ENCODE data around the gene LRRC36. TPM values are rescaled to one million over a fixed set of nuclear protein-coding genes. Genes with fewer than 3 reads are reported as not detected.
A peak's percentile ranks its signal among the peaks of the same experiment; 100 is the strongest.

Gene LRRC36
- total RNA-seq, 1 experiment from 2014 or later = not detected

DNA sequence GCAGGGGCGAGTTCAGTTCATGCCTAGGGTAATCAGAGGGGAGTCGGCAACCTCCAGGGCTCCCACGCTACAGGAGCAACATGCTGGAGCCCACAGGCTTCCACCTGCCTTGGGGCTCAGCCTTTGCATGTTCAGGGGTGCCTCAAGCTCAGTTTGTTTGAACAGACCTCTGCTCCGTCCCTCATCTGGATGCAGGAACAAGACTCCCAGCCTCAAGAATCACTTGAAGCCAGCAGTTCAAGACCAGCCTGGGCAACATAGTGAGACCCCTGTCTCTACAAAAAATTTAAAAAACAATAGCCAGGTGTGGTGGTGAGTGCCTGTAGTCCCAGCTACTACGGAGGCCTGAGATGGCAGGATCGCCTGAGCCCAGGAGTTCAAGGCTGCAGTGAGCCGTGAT is 99.4 kb downstream of the LRRC36 start:
- Histone ChIP-seq H3K27ac (no peak overlapping the region), H3K27me3 (ENCODE audit: insufficient read depth, low read depth) (no peaks in the 10 kb centered on the region), H3K36me3 (ENCODE audit: low read depth) (no peaks in the 10 kb centered on the region), H3K9me3 (ENCODE audit: insufficient read depth, low read depth) (no peaks in the 10 kb centered on the region), H3K4me2 (no peak overlapping the region), H3F3A (ENCODE audit: insufficient read depth, low read depth) (peaks cover 14% of the 10 kb centered on the region; the same call in 1 of the 2 replicates), H4K20me1 (ENCODE audit: insufficient read depth) (no peaks in the 10 kb centered on the region), H3K4me3 (no peak overlapping the region), H3K9me2 (ENCODE audit: insufficient read depth) (no peaks in the 10 kb centered on the region), H3K4me1 (replicated peaks; ENCODE audit: insufficient read depth) (no peaks in the 10 kb centered on the region; the same call in none of the 2 replicates), H2AFZ (no peak overlapping the region), H3K79me2 (ENCODE audit: low read depth) (no peaks in the 10 kb centered on the region)
- TF ChIP-seq EZH2 (IDR thresholded peaks at IDR 0.05; ENCODE audit: low read depth) = no peak
- TF ChIP-seq, protein P1, sequence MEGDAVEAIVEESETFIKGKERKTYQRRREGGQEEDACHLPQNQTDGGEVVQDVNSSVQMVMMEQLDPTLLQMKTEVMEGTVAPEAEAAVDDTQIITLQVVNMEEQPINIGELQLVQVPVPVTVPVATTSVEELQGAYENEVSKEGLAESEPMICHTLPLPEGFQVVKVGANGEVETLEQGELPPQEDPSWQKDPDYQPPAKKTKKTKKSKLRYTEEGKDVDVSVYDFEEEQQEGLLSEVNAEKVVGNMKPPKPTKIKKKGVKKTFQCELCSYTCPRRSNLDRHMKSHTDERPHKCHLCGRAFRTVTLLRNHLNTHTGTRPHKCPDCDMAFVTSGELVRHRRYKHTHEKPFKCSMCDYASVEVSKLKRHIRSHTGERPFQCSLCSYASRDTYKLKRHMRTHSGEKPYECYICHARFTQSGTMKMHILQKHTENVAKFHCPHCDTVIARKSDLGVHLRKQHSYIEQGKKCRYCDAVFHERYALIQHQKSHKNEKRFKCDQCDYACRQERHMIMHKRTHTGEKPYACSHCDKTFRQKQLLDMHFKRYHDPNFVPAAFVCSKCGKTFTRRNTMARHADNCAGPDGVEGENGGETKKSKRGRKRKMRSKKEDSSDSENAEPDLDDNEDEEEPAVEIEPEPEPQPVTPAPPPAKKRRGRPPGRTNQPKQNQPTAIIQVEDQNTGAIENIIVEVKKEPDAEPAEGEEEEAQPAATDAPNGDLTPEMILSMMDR (conservative IDR thresholded peaks at IDR 0.05) = no peak
- no peak for DNase-seq
- intact Hi-C loops (cut with micrococcal nuclease; ENCODE audit: unreplicated experiment) = no loop called here
- CTCF ChIA-PET = no interaction called here
- POLR2A ChIA-PET (ENCODE audit: unreplicated experiment) = no interaction called here
- BruUV-seq (replicated peaks) = no TSS peak

DNA sequence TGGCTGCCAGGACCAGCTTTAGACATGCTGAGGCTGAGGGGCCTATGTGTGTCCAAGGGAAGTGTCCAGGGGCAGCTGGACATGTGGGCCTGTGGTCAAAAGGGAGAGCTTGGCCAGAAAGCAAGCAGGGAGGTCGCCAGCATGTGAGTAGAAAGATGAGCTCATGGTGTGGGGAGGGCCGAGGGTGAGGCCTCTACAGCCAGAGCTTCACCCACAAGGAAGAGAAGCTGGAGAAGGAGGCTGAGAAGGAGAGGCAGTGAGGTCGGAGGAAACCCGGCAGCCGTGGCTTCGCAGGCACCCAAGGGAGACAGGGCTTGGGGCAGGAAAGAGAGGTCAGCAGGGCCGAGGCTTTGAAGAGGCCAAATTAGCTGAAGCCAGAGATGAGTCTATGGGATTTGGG is 100.3 kb downstream of the LRRC36 start:
- DNase-seq = no peak
- Histone ChIP-seq H3K36me3 (ENCODE audit: low read depth) (no peaks in the 10 kb centered on the region), H3K27me3 (ENCODE audit: insufficient read depth, low read depth) (no peaks in the 10 kb centered on the region), H2AFZ (no peak overlapping the region), H3K9me2 (ENCODE audit: insufficient read depth) (no peaks in the 10 kb centered on the region), H3F3A (ENCODE audit: insufficient read depth, low read depth) (peaks cover 20% of the 10 kb centered on the region; the same call in 1 of the 2 replicates), H4K20me1 (ENCODE audit: insufficient read depth) (no peaks in the 10 kb centered on the region), H3K4me1 (replicated peaks; ENCODE audit: insufficient read depth) (no peaks in the 10 kb centered on the region; the same call in none of the 2 replicates), H3K79me2 (ENCODE audit: low read depth) (no peaks in the 10 kb centered on the region), H3K4me2 (no peak overlapping the region), H3K27ac (no peak overlapping the region), H3K4me3 (no peak overlapping the region), H3K9me3 (ENCODE audit: insufficient read depth, low read depth) (no peaks in the 10 kb centered on the region)
- intact Hi-C loops (cut with micrococcal nuclease; ENCODE audit: unreplicated experiment) = no loop called here
- TF ChIP-seq, protein P1 (conservative IDR thresholded peaks at IDR 0.05) = no peak
- ChIA-PET CTCF (interaction anchor here (0.5 to 0.6 kb wide), 3 partner anchors 20 to 767 kb away, joined by 3 to 11 read pairs (median 6); no protein-coding TSS in a partner anchor), POLR2A (ENCODE audit: unreplicated experiment) (no interaction called here)
- no TSS peak for BruUV-seq (replicated peaks)

DNA sequence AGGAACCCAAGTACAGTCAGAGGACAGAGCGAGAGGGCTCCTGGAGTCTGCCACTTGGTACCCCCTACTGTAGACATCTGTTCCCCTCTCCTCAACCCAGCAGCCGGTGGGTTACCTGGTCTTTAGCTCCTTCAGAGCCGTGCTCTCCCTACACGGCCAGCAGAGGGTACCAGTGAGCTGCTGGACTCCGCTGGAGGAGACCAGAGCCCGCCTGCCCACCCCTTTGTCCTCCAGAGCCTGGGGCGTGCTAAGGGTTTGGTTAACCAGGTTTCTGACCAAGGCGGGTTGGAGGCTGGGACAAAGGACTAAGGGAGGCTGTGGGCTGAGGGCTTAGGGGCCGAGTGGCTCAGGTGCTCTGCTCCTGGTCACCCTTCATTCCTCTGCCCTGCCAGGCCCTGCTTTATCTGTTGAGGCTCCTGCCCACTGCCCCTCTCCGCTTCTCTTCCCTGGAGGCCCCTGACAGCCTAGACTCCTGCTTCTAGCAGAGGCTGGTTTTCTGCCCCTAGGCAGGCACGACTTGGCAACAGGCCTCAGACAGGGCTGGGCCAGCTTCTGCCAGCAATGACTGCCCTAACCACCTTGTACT is 101.6 kb downstream of the LRRC36 start:
- H3K9me3 ChIP-seq (ENCODE audit: insufficient read depth, low read depth) = no peaks in the 10 kb centered on the region
- TF ChIP-seq, protein P1 (conservative IDR thresholded peaks at IDR 0.05) = peak; percentile 79
- TF ChIP-seq EZH2 (IDR thresholded peaks at IDR 0.05; ENCODE audit: low read depth) = no peak
- H3K27me3 ChIP-seq (ENCODE audit: insufficient read depth, low read depth) = no peaks in the 10 kb centered on the region
- ChIA-PET CTCF (interaction anchor here (0.8 to 1.9 kb wide), 12 partner anchors 10 to 410 kb away, joined by 3 to 13 read pairs (median 4); no protein-coding TSS in a partner anchor), POLR2A (ENCODE audit: unreplicated experiment) (interaction anchor here (0.6 kb wide), 2 partner anchors 52 to 1395 kb away, joined by 6 to 31 read pairs; no protein-coding TSS in a partner anchor)
- no peaks in the 10 kb centered on the region for H3K9me2 ChIP-seq (ENCODE audit: insufficient read depth)
- no TSS peak for BruUV-seq (replicated peaks)
- H4K20me1 ChIP-seq (ENCODE audit: insufficient read depth) = no peaks in the 10 kb centered on the region
- peaks cover 20% of the 10 kb centered on the region; the same call in 1 of the 2 replicates for H3F3A ChIP-seq (ENCODE audit: insufficient read depth, low read depth)
- no peaks in the 10 kb centered on the region; the same call in none of the 2 replicates for H3K4me1 ChIP-seq (replicated peaks; ENCODE audit: insufficient read depth)
- DNase-seq = peak; percentile 59 to 74
- H3K79me2 ChIP-seq (ENCODE audit: low read depth) = no peaks in the 10 kb centered on the region
- no peak overlapping the region for H3K27ac ChIP-seq
- no peak overlapping the region for H2AFZ ChIP-seq
- H3K4me2 ChIP-seq = no peak overlapping the region
- H3K36me3 ChIP-seq (ENCODE audit: low read depth) = no peaks in the 10 kb centered on the region
- H3K4me3 ChIP-seq = no peak overlapping the region
- intact Hi-C loops (cut with micrococcal nuclease; ENCODE audit: unreplicated experiment) = loop anchor here (1.0 kb wide), 1 partner anchor 37 kb away; no protein-coding TSS in a partner anchor
